Activated CD4-positive, alpha-beta T cell treated with anti-CD3 and anti-CD28 coated beads for 4 hours (primary cell): ENCODE measurements around the gene WNT3A.

ENCODE experiments used
- DNase-seq, 2 donors: peaks; one replicate each; pipeline ENCODE4 v3.0.0-alpha.2; 2020

The WNT3A gene

DNA sequence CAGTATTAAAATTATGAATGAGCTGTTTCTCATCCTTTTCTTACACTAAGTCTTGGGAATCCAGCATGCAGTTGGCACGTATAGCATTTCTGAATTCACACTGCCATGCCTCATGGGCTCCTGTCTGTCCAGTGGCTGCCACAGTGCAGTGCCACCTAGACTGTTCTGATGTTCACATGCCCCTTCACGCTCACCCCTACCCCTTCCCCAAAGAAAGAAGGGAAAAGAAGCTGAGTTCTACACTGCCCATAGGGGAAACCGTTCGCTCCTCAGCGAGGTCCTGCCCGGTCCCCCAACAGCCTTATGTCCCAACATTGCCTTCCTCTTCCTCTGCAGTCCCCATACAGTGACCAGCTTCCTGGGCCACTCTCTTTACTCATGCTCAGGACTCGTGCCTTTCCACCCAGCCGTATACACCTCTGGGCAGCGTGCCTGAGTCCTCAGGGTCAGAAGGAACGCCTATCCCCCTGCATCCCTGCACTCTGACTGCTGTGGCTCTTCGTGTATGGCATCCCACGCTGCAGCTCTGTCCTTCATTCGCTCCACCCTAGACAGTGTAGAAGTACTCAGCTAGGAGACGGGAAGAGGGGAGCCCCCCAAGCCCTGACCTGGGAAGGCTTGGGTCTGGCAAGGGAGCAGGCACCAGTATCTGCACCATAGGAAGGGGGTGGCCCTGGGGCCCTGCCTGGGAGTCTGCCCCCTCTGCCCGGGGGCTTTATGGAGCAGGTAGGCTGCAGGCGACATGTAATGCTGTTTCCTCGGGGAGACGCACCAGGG, 51.6 kb downstream of the WNT3A start:
- DNase-seq, result no peak

DNA sequence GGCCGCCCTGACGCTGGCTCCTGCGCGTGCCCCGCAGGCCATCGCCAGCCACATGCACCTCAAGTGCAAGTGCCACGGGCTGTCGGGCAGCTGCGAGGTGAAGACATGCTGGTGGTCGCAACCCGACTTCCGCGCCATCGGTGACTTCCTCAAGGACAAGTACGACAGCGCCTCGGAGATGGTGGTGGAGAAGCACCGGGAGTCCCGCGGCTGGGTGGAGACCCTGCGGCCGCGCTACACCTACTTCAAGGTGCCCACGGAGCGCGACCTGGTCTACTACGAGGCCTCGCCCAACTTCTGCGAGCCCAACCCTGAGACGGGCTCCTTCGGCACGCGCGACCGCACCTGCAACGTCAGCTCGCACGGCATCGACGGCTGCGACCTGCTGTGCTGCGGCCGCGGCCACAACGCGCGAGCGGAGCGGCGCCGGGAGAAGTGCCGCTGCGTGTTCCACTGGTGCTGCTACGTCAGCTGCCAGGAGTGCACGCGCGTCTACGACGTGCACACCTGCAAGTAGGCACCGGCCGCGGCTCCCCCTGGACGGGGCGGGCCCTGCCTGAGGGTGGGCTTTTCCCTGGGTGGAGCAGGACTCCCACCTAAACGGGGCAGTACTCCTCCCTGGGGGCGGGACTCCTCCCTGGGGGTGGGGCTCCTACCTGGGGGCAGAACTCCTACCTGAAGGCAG, 52.3 kb downstream of the WNT3A start:
- peak in 1 of 2 donors; percentile 34 for DNase-seq

- DNase-seq, result peak; percentile 59 to 70
These were observed 53.0 kb downstream of the WNT3A start for GRCh38 chr1:228059634-228060457.

DNA sequence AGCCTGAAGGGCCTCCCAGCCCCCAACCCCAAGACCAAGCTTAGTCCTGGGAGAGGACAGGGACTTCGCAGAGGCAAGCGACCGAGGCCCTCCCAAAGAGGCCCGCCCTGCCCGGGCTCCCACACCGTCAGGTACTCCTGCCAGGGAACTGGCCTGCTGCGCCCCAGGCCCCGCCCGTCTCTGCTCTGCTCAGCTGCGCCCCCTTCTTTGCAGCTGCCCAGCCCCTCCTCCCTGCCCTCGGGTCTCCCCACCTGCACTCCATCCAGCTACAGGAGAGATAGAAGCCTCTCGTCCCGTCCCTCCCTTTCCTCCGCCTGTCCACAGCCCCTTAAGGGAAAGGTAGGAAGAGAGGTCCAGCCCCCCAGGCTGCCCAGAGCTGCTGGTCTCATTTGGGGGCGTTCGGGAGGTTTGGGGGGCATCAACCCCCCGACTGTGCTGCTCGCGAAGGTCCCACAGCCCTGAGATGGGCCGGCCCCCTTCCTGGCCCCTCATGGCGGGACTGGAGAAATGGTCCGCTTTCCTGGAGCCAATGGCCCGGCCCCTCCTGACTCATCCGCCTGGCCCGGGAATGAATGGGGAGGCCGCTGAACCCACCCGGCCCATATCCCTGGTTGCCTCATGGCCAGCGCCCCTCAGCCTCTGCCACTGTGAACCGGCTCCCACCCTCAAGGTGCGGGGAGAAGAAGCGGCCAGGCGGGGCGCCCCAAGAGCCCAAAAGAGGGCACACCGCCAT, 53.8 kb downstream of the WNT3A start:
- DNase-seq, result no peak

DNA sequence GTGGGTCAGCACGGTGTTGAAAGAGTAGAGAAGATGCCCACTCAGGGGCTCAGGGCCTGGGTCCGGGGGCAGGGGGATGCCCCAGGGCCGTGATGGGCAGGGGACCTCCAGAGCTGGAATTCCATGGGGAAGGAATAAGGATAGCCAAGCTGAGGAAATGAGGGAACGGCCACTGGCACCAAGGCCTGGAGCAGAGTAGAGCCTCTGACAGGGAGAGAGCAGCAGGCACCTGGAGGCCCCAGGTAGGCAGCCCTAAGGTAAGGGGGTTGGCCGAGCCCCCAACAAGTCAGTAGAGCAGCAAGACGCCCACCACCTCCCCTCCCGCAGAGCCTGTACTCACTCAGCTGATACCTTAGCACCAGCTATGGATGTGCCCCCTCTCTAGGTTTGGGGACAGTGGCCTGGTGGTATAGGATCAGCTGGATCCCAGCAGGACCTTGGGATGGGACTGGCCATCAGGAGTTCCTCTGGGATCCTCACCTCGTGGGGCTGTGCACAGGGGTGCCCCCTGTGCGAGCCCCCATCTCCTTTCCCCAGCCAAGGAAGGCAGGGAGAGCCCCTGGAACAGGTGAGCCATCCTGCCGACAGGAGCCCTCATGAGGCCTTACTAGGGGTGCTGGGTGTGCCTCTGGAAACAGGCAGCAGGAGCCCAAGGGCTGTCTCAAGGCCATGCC, 54.8 kb downstream of the WNT3A start:
- DNase-seq, result no peak

GRCh38 chr1:228062085-228062791, 55.4 kb downstream of the WNT3A start:
- no peak for DNase-seq

- DNase-seq, result no peak
These were observed 56.0 kb downstream of the WNT3A start for GRCh38 chr1:228062812-228063211.

DNA sequence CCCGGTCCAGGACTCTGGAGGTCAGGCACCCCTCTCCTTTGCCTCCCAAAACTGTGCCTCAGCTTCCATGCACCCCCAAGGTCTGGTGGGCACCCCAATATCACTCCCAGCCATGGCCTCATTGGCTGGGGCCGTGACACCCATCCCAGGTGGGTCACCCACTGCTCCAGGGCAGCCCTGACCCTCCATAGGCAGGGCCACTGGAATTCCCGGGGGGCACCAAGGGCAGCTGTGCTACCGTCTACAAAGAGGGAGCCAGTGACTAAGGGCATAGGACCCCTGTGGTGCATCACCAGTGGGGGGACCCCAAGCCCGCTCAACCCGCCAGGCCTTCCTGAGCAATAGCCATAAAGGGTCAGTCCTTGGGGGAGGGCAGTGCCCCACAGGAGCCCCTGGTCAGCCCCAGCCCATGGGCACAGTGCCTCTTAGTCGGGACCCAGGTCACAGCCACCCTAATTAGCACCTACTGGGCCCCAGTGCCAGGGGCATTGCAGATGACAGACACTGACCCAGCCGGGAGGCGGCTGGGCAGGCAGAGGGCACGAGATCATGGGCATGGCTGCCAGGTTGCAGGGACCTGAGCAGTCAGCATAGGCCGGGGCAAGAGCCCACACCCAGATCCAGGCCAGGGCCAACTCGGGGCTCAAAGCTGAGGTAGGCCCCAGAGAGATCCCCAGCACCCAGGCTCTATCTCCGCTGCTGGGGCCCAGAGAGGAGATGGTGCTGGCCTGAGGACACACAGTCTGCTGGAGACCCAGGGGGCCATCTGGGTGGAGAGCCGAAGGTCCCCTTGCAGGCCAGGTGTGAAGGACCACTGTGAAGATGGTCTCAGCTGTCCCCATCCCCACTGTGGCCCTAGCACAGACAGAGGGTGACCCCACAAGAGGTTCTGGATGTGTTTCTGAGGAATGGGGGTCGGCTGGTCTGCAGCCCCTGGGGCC, 56.7 kb downstream of the WNT3A start:
- no peak for DNase-seq

DNA sequence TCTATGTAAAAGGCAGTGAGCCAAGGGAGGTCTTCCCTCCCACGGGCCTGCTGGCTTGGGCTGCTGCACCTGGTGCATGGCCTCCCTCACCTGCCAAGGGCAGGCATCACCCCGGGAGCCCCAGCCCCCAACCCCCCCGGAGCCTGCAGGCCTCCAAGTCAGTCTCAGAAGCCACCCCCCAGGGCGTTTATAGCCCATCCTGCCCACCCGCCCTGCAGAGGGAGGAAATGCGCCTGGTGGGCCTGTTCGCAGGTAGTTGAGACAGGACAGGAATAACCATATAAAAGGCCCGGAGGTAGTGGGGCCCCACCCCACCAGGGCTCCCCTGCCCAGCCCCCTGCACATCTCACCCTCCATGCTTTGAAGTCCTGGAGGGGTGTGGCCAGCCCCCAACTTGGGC, 57.5 kb downstream of the WNT3A start:
- DNase-seq, result no peak

DNA sequence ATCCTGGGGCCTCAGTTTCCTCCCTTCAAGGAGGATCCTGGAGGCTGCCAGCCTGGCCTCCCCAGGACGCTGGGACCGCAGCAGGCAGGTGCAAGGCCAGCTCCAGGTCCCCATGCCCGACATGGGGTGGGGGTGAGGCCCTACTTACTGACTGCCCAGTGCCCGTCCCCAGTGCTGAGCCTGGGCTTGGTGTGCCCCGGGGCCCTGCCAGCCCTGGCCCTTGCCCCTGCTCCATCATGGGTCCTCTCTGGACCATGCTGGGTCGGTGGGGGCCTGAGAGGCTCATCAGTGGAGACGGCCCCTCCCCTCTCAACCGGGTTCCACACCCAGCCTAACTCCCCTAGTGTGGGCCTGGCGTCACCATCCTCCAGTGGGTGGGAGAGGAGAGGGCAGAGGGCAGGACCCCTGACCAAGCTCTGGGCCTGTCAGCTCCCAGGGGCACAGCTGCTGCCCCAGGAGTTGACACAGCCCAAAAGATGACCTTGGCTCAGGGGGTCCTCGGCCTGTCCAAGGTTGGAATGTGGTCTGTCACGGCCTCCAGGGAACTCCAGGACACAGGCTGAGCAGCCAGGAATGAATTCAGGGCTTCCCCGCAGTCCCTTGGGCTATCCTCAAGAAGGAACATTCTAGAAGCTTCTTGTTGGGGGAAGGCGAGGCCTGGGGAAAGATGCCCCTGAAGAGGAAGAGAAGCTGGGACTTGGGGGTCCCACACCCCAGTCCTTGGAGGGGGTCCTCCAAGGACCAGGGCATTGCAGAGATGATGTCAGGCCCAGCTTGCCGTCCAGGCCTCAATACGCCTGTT, 58.1 kb downstream of the WNT3A start:
- no peak for DNase-seq

DNA sequence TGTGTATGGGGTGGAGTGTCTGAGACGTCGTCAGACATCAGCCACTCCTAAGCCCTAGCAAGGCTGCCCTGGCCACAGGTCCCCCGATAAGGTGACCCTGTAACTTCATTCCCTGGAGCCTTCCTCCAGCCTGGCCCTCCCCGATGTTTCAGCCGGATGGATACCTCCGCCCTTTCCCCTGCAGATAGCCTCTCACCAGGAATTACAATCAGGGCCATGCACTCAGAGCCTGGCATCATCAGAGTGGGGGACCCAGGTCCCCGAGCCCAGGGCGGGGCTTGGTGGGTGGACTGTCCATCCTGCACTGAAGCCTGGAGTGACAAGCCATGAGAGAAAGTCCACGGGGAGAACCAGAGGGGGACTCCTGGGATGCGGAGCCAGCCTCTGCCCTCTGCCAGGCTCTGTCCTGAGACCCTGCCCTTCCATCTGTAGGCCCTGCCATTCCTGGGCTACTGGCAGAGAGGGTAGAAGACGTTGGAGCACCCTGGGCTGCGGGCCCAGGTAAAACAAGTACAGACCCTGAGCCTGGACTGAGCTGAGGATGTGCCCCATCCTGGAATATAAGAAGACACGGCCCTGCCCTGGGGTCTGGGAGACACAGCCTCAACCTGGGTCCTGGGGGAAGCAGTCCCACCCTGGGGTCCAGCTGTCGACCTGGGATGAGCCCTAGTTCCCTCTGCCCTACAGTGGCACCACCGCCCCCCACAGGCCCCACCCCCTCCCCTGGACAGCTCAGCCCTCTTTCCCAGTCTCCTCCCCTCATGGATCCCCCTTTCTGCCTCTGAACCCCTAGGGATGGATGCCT, 58.9 kb downstream of the WNT3A start:
- no peak for DNase-seq

DNA sequence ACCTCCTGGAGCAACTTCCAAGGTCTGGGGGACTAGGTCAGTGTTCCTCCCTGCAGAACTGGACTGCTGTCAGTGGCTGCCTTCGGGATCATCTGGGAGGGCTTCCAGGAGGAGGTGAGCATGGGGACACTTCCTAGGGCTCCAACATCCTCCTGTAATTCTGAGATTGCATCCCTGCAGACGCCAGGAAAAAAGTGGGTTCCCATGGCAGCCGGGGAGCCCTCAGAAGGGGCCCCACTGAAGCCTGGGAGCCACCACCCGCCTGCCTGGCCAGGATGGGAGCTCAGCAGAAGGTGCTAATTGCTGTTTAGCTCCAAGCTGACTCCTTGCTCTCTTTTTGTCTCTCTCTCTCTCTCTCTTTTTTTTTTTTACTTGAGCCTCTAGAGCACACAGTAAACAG, 59.6 kb downstream of the WNT3A start:
- no peak for DNase-seq

- DNase-seq, result no peak
These were observed 60.3 kb downstream of the WNT3A start for GRCh38 chr1:228066891-228067654.

GRCh38 chr1:228068359-228068758, 61.6 kb downstream of the WNT3A start:
- no peak for DNase-seq

DNA sequence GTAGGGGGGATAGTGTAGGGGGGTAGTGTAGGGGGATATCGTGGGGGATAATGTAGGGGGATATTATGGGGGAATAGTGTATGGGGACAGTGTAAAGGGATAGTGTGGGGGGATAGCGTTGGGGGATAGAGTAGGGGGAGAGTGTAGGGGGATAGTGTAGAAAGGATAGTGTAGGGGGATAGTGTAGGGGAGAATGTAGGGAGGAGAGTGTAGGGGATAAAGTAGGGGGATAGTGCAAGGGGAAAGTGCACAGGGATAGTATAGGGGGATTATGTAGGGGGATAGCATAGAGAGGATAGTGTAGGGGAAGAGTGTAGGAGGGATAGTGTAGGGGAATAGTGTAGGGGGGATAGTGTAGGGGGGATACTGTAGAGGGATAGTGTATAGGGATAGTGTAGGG, 63.4 kb downstream of the WNT3A start:
- DNase-seq, result no peak

GRCh38 chr1:228070851-228071250, 64.1 kb downstream of the WNT3A start:
- no peak for DNase-seq

DNA sequence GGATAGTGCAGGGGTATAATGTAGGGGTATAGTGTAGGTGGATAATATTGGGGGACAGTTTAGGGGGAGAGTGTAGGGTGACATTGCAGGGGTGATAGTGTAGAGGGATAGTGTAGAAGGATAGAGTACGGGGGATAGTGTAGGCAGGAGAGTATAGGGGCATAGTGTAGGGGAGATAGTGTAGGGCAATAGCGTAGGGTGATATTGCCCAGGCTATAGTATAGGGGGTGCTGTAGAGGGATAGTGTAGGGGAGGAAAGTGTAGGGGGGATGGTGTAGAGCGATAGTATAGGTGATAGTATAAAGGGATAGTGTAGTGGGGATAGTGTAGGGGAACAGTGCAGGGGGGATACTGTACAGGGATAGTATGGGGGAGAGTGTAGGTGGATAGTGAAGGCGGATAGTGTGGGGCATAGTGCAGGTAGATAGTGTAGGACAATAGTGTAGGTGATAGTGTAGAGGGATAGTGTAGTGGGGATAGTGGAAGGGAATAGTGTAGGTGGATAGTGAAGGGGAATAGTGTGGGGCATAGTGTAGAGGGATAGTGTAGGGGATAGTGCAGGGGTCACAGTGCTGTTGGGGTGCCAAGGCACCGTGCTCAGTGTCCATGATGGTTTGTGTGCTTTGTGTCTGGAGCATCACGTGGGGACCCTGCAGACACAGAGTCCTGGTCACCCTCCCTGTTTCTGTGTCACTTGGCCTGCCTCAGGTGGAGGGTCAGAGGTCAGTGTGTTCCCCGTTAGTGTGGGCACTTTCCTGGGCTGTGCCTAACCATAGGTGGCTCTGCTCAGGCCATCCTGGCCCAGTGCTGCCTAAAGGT, 65.2 kb downstream of the WNT3A start:
- DNase-seq, result no peak
